HEK293 (cell line): ENCODE data around the gene CCDC170.

Source experiments
- CTCF ChIA-PET: fragments of 350-600 bp; formaldehyde crosslinking; extraction: SDS; loops from one replicate; lab custom pipeline; 2021; ENCODE audit warnings: antibody characterized with exemption; lab: Yijun Ruan, JAX
- POLR2A ChIA-PET: fragments of 300-600 bp; formaldehyde crosslinking; extraction: SDS; loops from one replicate; lab custom pipeline; 2020; ENCODE audit warnings: antibody characterized with exemption, inconsistent platforms; lab: Yijun Ruan, JAX
- H3K27ac ChIP-seq: fragments of 200-500 bp; sonication (Bioruptor generic); 2 replicates; pipeline ENCODE4 v1.5.1; 2014; ENCODE audit warnings: low read depth, low read length, control low read depth, inconsistent platforms; ENCODE audit errors: extremely low read depth
- H3K36me3 ChIP-seq, 2 experiments: fragments of 200-500 bp in 1 of 2; sonication (Bioruptor generic) in 1 of 2; 1 replicate in 1 of 2; 2 replicates in 1 of 2; pipeline ENCODE4 v1.5.1; 2014 to 2017; ENCODE audit warnings: inconsistent platforms in 2 of 2, low read length in 2 of 2; ENCODE audit not compliant: control insufficient read depth in 2 of 2, insufficient read depth in 1 of 2
- H3K4me1 ChIP-seq: fragments of 200-500 bp; sonication (Bioruptor generic); 2 replicates; pipeline ENCODE4 v1.5.1; 2014; ENCODE audit warnings: mild to moderate bottlenecking, low read length, inconsistent platforms; ENCODE audit not compliant: control insufficient read depth, insufficient read depth
- H3K4me3 ChIP-seq: 2 replicates; pipeline ENCODE4 v1.5.1; 2011; ENCODE audit warnings: low read depth, mild to moderate bottlenecking, control low read depth, low read length, moderate library complexity
- H3K9me3 ChIP-seq: fragments of 200-500 bp; sonication (Bioruptor generic); 2 replicates; pipeline ENCODE4 v1.5.1; 2014; ENCODE audit warnings: low read depth, low read length, inconsistent platforms; ENCODE audit not compliant: control insufficient read depth, insufficient read depth
- KLF8 ChIP-seq: fragments of 450-650 bp; formaldehyde crosslinking; IDR thresholded peaks from 2 replicates; pipeline ENCODE4 v1.5.1; 2016; ENCODE audit warnings: missing biosample characterization, missing genetic modification characterization
- SCRT1 ChIP-seq: fragments of 450-650 bp; formaldehyde crosslinking; IDR thresholded peaks from 2 replicates; pipeline ENCODE4 v1.5.1; 2016; ENCODE audit warnings: missing biosample characterization, missing genetic modification characterization, borderline replicate concordance
- SCRT2 ChIP-seq: fragments of 450-650 bp; formaldehyde crosslinking; IDR thresholded peaks from 2 replicates; pipeline ENCODE4 v1.5.1; 2016; ENCODE audit warnings: missing biosample characterization, missing genetic modification characterization
- SETDB1 ChIP-seq: IDR thresholded peaks from one replicate; pipeline ENCODE4 v1.6.1; 2017; ENCODE audit warnings: mild to moderate bottlenecking, low read length, moderate library complexity, mixed read lengths; ENCODE audit not compliant: insufficient read length
- TSHZ1 ChIP-seq: fragments of 450-650 bp; formaldehyde crosslinking; IDR thresholded peaks from 2 replicates; pipeline ENCODE4 v1.5.1; 2016; ENCODE audit warnings: missing biosample characterization, missing genetic modification characterization, borderline replicate concordance
- ZFP69B ChIP-seq: fragments of 450-650 bp; formaldehyde crosslinking; IDR thresholded peaks from 2 replicates; pipeline ENCODE4 v1.5.1; 2016; ENCODE audit warnings: missing biosample characterization, missing genetic modification characterization
- ZNF148 ChIP-seq: fragments of 450-650 bp; formaldehyde crosslinking; IDR thresholded peaks from 2 replicates; pipeline ENCODE4 v1.5.0; 2017; ENCODE audit warnings: missing biosample characterization, missing genetic modification characterization, borderline replicate concordance
- ZNF202 ChIP-seq: fragments of 450-650 bp; formaldehyde crosslinking; IDR thresholded peaks from 2 replicates; pipeline ENCODE4 v1.5.1; 2016; ENCODE audit warnings: missing biosample characterization, missing genetic modification characterization, borderline replicate concordance
- ZNF23 ChIP-seq: fragments of 450-650 bp; formaldehyde crosslinking; IDR thresholded peaks from 2 replicates; pipeline ENCODE4 v1.5.1; 2016; ENCODE audit warnings: missing biosample characterization, missing genetic modification characterization, borderline replicate concordance
- ZNF248 ChIP-seq: fragments of 450-650 bp; formaldehyde crosslinking; IDR thresholded peaks from 2 replicates; pipeline ENCODE4 v1.5.1; 2017; ENCODE audit warnings: missing biosample characterization, missing genetic modification characterization
- ZNF280C ChIP-seq: fragments of 450-650 bp; formaldehyde crosslinking; IDR thresholded peaks from 2 replicates; pipeline ENCODE4 v1.5.1; 2016; ENCODE audit warnings: missing biosample characterization, missing genetic modification characterization
- ZNF394 ChIP-seq: fragments of 450-650 bp; formaldehyde crosslinking; IDR thresholded peaks from 2 replicates; pipeline ENCODE4 v1.5.1; 2016; ENCODE audit warnings: missing biosample characterization, missing genetic modification characterization, mild to moderate bottlenecking, moderate library complexity, borderline replicate concordance
- ZNF426 ChIP-seq: fragments of 450-650 bp; formaldehyde crosslinking; IDR thresholded peaks from 2 replicates; pipeline ENCODE4 v1.5.1; 2017; ENCODE audit warnings: missing biosample characterization, missing genetic modification characterization, mild to moderate bottlenecking, inconsistent platforms, moderate library complexity
- ZNF501 ChIP-seq: fragments of 450-650 bp; formaldehyde crosslinking; IDR thresholded peaks from 2 replicates; pipeline ENCODE4 v1.5.1; 2016; ENCODE audit warnings: missing biosample characterization, missing genetic modification characterization
- ZNF544 ChIP-seq: fragments of 450-650 bp; formaldehyde crosslinking; IDR thresholded peaks from 2 replicates; pipeline ENCODE4 v1.5.0; 2017; ENCODE audit warnings: missing biosample characterization, missing genetic modification characterization
- ZNF645 ChIP-seq: fragments of 450-650 bp; formaldehyde crosslinking; IDR thresholded peaks from 2 replicates; pipeline ENCODE4; 2016; ENCODE audit warnings: missing biosample characterization, missing genetic modification characterization
- ZNF658 ChIP-seq: fragments of 450-650 bp; formaldehyde crosslinking; IDR thresholded peaks from 2 replicates; pipeline ENCODE4; 2016; ENCODE audit warnings: missing biosample characterization, missing genetic modification characterization
- ZSCAN23 ChIP-seq: fragments of 450-650 bp; formaldehyde crosslinking; IDR thresholded peaks from 2 replicates; pipeline ENCODE4 v1.5.1; 2016; ENCODE audit warnings: missing biosample characterization, missing genetic modification characterization
- ZXDB ChIP-seq: fragments of 450-650 bp; formaldehyde crosslinking; IDR thresholded peaks from 2 replicates; pipeline ENCODE4 v1.5.1; 2016; ENCODE audit warnings: missing biosample characterization, missing genetic modification characterization

CCDC170 gene

GRCh38 chr6:151537556-151537955, 43.7 kb downstream of the CCDC170 start:
- H3K36me3 ChIP-seq = no peaks in the 10 kb centered on the region
- TF ChIP-seq ZNF148 (tag by site-specific recombination) (no peak), ZFP69B (no peak), ZSCAN23 (tag by site-specific recombination) (no peak), SCRT1 (no peak), ZXDB (tag by site-specific recombination) (no peak), SCRT2 (no peak), KLF8 (tag by site-specific recombination) (no peak), ZNF394 (tag by site-specific recombination) (no peak), ZNF280C (tag by site-specific recombination) (no peak), ZNF426 (tag by site-specific recombination) (no peak), TSHZ1 (tag by site-specific recombination) (no peak), ZNF202 (tag by site-specific recombination) (no peak), SETDB1 (no peak), ZNF501 (tag by site-specific recombination) (no peak), ZNF23 (tag by site-specific recombination) (no peak), ZNF645 (tag by site-specific recombination) (no peak), ZNF544 (tag by site-specific recombination) (no peak), ZNF658 (tag by site-specific recombination) (no peak), ZNF248 (tag by site-specific recombination) (no peak)
- TF ChIP-seq, all 188 proteins: peak for 0
- Histone ChIP-seq H3K4me3 (no peak overlapping the region), H3K4me1 (no peaks in the 10 kb centered on the region), H3K27ac (no peak overlapping the region), H3K9me3 (no peaks in the 10 kb centered on the region)
- POLR2A ChIA-PET = no interaction called here
- CTCF ChIA-PET = interaction anchor here (0.6 to 1.3 kb wide), 2 partner anchors 15 to 110 kb away, joined by 3 to 4 read pairs; no protein-coding TSS in a partner anchor
